ENCODE results near the gene MTHFD1.

MTHFD1 gene

DNA sequence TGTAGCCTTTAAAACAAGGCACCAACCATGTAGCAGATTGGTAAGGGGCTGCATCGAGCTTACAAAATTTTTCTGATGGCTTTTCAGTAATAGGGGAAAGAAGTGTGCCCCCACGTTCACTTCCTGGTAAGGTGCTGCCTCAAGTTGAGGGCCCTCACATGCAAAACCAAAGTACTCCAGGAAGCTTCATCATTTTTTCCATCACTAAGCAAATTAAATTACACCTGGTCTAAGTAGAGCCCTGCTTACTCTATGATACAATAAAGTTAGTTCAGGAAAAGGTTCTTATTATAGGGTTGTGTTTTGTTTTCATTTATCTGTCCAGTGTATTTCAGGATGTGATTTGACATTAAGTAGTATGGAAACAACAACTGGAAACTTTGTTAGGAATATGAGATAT is 62.1 kb downstream of the MTHFD1 start:
- no peak for DNase-seq

DNA sequence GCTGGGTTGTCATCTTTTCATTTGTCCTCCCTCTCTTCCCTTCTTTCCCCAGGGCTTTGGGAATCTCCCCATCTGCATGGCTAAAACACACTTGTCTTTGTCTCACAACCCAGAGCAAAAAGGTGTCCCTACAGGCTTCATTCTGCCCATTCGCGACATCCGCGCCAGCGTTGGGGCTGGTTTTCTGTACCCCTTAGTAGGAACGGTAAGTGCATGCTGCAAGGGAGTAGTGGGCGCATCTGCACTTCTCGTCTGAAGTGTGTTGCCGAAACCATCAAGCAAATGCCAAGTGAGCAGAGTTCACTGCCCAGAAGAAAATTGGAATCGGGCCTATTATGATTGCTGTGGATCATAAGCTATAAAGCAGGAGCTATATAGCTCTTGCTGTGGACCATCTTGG is 66.5 kb downstream of the MTHFD1 start:
- DNase-seq, result no peak

DNA sequence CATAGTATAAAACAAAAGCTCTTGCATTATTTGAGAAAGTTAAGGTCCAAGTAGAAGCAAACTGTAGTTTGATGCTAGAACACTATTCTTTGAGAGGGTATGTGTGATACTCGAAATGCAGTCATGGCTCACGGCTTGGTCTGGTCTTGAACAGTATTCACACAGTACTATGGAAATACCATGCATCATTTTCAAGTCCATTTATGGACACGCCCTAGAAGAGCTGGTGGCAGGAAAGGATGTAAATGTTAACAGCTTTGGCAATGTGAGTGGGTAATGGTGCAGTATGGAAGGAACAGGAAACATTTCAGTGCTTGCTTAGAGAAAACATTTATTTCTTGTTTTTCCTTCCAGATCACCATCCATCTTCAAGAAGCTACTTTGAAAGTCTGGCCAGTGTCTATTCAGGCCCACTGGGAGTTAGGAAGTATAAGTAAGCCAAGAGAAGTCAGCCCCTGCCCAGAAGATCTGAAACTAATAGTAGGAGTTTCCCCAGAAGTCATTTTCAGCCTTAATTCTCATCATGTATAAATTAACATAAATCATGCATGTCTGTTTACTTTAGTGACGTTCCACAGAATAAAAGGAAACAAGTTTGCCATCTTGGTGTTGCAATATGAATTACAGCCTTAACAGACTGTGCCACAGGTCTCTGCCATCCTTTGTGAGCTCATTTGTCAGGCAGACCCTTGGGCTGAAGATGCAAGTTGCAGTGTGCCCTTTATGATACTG is 71.4 kb downstream of the MTHFD1 start:
- no peak for DNase-seq

DNA sequence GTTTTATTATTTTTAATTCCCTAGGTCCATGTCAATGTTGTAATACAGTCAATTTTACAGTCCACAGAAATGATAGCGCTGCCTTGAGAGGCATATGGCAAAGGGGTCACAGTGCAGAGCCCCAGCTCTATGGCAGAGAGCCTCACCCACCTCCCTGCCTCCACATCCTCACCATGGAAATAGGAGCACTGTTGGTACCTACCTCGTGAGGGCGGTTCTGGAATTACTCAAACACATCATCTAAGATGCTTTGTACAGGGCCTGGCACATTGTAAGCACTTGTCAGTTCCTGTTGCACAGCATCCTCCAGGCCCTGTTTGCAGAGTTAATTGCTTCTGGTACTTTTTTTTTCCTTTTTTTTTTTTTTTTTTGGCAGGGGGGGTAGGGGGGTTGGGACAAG is 73.1 kb downstream of the MTHFD1 start:
- DNase-seq, result no peak

DNA sequence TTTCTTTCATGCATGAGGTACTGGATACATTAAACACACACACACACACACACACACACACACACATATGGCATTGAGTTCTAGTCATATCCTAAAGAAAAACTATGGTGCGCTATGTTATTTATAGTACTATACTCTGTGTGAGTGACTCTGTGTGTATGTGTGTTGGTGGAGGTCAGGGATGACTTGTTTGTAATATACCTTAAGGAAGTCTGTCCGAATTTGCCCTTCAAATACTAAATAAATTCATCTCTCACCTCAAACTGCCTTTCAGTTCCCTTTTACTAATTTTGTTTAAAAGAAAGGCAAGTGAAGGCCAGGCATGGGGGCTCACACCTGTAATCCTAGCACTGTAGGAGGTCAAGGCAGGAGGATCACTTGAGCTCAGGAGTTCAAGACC is 75.0 kb downstream of the MTHFD1 start:
- DNase-seq, result no peak

DNA sequence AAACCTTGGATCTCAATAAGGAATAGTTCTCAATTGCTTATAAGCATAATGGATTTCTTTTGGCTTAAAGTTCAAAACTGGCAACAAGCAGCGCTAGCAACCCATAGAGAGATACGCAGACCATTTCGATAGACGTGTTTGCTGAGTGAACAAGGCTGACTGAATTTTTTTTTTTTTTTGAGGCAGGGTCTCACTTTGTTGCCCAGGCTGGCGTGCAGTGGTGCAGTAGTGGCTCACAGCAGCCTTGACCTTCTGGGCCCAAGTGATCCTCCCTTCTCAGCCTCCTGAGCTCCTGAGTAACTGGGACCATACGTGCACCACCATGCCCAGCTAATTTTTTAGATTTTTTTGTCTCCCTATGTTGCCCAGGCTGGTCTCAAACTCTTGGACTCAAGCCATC is 75.7 kb downstream of the MTHFD1 start:
- DNase-seq, result no peak

DNA sequence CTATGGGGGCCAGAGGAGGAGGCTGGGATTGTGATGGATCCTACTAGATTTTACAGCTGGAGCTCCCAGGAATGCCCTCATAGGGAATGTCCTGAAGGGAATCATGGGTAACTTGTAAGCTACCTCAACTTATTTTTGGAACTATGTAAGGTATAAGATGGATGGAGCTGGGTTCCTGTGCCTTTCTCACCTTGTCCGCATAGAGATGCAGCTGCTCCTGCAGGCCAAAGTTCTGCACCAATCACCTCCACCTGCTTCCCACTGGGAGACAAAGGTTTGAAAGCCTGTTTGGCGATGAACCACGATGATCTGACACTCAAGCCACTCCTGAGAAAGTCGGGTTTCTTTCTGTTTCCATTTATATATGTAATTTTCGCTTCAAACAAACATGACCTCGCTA is 76.5 kb downstream of the MTHFD1 start:
- DNase-seq, result no peak

DNA sequence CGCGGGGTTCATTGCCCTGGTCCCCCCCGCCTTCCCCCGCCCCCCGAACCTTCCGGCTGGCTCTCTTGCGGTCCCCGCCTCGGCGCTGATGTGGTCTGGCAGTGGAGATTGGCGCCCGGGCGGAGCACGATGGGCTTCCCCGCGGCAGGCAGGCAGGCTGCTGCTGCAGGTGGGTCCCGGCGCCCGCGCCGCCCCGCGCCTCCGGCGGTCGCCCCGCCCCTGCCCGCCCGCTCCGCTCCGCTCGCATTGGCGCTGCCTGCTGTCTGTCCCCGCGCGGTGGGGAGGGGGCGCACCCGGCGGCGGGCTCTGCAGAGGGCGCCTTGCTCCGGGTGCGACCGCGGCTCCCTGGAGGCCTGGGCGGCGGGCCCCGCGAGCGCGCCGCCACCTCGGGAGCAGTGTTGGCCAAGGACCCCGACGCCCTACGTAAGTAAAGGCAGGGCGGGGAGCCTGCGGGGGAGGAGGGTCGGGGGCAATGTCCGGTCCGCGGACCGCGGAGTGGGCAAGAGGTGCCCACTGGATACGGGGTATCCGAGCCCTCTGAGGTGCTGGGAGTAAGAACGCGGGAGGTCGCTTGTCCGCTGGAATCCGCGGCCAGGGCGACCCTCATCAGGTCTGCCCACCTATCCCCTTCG is 77.2 kb downstream of the MTHFD1 start, which contains the start of gene AKAP5:
AKAP5 (plus strand) TSS at position 309 of the 632 bp plus-strand sequence. CDS start 2,896 bp downstream, outside the sequence.
- peak; percentile 88 for DNase-seq

DNA sequence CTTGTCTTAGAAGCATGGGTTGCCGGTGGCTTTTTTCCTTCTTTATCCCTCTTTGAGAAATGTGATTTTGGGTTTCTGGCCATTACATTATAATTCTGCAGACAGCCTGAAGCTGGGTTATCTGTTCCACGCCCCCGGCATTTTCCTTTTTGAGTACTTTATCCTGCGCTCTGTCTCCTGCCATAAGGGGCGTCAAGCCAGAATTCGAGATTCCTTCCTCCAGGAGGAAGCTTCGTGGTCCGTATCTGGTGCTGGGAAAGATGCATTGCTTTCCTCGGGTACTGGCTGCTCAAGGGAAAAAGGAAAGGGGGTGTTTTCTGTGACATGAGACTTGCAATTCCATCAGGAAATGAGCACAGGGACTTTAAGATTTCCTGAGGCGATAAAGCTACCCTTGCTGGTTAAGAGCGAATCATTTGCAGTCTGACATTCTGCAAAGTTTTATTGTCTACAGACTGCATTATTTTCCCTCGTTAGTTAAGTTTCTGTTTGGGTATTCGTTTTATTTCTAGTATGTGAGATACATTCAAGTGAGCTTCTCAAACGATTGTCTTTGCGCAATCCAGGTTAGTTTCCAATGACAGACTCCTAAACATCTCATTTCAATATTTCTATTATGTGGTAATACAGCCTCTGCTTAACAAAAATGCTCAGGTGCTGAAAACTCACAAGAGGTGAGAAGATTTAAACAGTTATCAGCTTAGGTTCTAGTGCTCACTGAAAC is 77.8 kb downstream of the MTHFD1 start:
- DNase-seq, result no peak

DNA sequence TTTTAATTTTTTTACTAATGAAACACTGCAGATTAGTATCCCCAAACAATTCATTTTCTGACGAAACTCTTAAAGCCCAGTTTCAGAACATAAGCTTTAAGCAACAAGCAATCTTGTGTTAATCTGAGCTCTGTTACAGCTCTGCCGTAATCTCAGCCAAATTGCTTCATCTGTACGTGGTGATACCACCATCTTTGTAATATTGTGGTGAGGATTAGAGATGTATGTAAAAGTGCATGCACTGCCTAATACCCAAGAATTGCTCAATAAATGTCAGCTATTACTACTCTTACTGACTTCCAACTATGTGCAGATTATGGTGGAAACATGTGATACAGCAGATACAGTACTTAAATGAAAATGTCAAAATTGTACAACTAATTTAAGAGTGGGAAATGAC is 78.9 kb downstream of the MTHFD1 start:
- no peak for DNase-seq

DNA sequence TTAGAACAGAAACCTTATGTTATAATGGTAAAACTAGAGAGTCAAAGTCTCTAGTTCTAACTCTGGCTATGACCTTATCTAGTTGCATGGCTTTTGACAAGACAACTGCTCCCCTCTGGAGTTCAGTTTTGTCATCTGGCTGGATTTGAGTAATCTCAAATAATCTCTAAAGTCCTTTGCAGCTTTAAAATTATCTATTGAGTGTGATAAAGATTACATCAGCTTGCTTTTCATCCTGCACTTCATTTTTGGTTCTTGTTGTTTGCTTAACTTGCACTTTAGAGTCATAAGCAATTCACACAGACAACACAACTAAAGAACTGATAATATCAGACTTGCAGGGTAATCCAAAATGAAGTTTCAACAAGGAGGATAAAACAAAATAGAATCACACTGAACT is 79.4 kb downstream of the MTHFD1 start:
- no peak for DNase-seq

DNA sequence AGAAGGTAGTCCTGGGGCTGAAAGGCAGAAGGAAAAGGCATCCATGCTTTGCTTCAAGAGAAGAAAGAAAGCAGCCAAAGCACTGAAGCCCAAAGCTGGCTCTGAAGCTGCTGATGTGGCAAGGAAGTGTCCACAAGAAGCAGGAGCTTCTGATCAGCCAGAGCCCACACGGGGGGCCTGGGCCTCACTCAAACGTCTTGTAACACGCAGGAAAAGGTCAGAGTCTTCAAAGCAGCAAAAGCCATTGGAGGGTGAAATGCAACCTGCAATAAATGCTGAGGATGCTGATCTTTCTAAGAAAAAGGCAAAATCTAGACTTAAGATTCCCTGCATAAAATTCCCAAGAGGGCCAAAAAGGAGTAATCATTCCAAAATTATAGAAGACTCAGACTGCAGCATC is 80.3 kb downstream of the MTHFD1 start:
- no peak for DNase-seq

DNA sequence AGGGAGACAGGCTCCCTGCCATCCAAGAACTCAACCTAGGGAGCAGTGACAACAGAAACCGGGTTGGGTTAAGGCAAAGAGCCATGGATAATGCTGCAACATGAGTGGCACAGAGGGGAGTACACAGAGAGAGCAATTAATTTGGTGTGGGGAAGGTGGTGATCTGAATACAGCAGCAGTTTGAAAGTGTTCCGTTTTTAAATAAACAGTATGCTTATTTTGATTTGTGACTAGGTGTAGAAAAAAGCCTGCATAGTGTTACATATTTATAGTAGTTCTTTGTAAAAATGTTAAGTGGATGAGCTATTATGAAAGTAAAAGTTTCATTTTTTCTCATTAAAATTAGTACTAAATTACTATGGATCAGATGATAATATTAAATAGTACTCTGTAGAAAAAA is 85.9 kb downstream of the MTHFD1 start:
- no peak for DNase-seq

DNA sequence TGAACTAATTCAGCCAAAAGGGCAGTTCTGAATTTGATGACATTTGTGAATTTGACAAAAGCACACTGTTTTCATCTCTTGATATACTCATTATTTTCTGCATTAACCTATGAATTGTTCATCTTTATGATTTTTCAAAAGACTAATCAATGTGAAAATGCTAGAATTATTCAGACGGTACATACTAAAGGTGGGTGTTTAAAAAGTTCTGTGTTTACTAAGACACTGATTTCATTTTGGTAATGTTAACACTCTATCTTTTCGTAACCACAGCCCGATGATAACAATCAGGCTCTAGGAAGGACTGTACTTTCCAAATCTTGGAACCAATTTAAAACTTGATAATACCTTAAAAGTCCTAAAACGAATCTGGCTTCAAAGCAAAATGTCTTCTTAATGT is 86.5 kb downstream of the MTHFD1 start:
- no peak for DNase-seq

DNA sequence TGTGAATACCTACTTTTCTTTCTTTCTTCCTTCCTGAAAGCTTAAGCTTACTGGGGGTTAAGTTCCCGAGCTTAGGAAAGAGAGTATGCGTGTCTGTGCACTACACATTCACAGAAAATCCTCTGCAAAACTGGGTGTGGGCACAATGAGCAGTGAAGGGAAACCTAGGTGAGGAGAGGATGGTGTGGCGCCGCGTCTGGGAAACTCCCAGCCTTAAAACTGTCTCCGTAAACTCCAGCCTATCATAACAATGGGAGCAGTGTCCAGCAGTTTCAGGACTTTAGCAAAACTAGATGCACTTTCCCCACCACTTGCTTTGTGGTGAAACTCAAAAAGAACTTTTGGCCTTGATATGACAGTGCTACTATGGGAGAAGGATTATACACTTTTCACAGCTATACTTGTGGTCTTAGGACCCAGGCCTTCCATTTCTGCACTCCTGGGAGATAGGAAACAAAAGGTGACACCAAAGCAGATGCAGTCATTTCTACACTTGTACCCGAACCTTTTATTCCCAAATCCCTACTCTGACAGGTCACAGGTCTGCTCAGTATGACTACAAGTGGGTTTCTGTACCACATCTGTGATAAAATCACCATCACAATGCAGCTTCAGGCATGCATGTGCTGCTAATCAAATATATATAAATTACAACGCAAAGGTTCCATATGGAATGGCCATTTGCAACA is 87.6 kb downstream of the MTHFD1 start:
- DNase-seq, result no peak

DNA sequence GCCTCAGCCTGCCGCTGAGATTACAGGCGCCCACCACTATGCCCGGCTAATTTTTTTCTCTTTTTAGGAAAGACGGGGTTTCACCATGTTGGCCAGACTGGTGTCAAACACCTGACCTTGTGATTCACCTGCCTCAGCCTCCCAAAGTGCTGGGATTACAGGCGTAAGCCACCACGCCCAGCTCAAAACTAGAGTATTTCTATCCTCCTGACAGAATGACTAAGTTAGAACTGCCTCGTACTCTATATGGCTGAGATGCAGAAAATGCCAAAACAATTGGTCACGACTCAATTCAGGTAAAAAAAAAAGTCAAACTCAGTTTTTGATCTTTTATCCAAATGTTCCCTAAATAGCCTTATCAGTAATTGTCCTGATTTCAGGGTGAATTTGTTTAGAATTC is 88.3 kb downstream of the MTHFD1 start:
- no peak for DNase-seq

DNA sequence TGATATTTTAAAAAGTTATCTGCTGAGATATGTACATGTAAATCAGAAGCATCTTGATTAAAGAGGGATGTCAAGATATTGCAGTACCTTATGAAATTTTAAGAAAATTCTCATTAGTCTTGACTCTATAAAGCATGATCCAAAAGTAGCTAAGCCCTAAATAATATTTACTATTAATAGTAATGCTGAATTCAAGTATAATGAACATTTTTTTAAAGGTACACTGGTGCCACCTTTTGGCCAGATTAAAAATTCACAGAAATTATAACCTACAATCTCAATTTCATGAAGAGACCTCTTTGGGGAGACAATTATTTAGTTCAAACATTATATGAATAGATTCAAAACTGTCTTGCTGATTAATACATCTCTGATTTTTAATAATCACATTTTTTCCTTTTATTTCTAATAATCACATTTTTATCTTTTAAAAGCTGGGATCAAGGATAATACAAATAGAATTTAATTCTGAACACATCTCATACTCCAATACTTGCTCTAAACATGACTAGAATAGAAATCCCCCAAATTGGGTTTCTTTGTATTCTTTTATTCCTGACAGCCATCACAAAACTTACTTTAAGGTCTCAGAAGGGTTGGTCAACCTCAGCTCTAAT is 90.6 kb downstream of the MTHFD1 start:
- no peak for DNase-seq

DNA sequence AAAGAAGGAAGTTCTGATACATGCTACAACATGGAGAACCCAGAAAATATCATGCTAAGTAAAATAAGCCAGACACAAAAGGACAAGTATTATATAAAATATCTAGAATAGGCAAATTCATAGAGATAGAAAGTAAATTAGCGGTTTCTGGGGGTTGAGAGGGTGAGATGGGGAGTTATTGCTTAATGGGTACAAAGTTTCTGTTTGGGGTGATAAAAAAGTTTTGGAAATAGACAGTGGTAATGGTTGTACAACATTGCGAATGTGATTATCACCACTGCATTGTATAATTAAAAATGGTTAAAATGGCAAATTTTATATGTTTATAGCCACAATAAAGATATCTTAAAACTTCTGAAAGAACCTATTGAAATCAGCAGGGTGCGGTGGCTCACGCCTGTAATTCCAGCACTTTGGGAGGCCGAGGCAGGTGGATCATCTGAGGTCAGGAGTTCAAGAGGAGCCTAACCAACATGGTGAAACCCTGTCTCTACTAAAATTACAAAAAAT is 100.5 kb downstream of the MTHFD1 start:
- no peak for DNase-seq

DNA sequence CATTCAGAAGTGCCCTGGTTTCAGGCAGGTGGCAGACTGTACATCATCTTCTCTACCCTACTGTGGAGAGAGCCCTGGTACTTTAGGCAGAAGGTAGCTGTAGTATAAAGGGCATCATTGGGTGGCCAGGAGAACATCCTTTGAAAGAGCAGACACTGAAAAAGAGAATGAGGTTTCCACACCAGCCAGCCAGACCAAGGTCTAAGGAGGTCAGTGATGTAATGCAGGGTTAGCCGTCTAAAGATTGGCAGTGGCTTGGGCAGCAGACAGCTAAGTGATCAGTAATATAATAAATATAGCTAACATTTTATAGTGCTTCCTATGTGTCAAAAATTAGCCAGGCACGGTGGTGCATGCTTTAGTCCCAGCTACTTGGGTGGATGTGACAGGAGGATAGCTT is 103.5 kb downstream of the MTHFD1 start:
- DNase-seq, result no peak

DNA sequence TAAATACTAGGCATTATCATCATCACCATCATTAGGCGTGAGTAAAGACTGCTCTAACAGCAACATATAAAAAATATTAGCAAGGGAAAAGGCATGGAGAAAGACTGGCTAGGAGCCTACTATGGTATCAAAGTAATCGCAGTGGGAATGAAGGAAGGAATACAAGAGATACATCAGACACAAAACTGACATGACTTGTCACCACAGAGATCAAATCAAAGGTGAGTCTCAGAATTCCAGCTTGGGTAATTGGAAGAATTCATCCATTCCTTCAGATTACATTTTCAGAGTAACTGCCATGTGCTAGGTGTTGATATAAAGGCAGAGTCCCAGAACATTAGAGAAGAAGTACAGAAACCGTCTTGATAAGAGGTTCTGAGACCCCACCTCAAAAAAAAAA is 105.3 kb downstream of the MTHFD1 start:
- DNase-seq, result no peak

DNA sequence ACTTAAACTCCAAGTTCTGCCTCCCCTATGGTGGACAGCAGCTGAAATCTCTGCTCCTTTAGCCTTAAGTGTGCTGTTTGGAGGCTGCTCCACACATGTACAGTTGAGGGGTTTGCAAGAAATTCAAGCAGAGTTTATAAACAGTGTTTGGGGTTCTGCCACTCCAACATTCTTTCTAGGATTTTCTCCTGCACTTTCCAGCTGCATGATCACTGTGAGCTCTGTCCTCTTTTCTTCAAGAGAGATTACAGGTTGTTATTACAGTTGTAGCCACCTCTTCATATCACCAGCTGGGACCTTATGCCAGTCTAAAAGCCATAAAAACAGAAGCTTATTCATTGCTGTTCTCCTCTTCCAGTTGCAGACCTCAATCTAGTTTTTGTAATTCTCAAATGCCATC is 107.1 kb downstream of the MTHFD1 start:
- no peak for DNase-seq

DNA sequence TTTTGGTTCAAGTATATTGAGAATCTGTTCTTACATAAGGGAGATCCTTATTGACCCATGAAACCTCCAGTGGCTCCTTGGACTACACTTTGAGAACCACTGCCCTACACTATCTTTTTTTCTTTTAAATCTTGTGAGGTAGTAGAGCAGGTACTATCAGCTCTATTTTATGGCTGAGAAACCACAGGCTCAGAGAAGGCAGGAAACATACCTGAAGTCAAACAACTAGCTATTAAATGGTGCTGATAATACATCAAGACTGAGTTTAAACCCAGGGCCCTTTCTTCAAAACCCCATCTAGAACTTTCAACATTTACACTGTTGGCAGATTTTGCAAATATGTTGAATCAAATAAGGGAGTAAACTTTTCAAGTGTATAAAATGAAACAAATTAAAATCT is 108.6 kb downstream of the MTHFD1 start:
- no peak for DNase-seq

DNA sequence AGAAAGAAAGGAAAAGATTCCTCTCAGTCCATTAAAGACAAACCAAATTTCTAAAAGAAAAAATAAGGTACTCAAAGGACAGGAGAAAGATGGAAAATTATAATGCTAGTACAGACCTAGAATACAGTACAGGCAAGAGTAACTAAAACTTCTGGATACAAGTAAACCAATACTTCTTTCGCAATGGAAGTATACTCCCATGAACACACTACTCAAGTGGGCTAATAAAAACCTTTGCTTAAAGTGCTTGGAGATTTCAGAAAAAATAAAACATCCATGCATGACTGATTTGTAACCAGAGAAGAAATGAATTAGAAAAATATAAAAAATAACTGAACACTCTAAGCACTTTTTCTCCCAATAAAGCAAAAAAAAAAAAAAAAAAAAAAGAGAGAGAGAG is 111.9 kb downstream of the MTHFD1 start:
- no peak for DNase-seq

All from activated effector memory CD4-positive, alpha-beta T cell treated with anti-CD3 and anti-CD28 coated beads, Interleukin-2, amount 50 U/mL, for 16 hours (primary cell).